Embryonic facial prominence (tissue), 1 donor: ENCODE data around the gene CRACDL.

ENCODE experiments used
- DNase-seq: peaks from one replicate; pipeline ENCODE4 v3.0.0-alpha.2; 2016; ENCODE audit errors: extremely low spot score

Gene CRACDL

DNA sequence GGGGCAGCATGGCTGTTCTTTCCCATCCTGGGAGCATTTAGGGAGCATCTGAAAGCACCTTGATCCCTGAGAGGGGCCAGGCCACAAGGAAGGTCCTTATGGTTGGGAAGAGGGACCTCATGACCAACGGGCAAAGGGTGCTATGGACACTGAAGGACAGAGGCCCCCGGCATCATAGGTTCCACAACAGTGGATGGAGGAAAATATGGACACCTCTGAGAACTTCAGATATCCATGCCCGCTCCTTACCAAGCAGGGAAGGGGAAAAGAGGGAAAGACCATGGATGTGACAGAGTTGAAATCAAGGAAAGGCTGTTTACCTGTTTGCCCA, 111.0 kb downstream of the CRACDL start:
- DNase-seq, result no peak

DNA sequence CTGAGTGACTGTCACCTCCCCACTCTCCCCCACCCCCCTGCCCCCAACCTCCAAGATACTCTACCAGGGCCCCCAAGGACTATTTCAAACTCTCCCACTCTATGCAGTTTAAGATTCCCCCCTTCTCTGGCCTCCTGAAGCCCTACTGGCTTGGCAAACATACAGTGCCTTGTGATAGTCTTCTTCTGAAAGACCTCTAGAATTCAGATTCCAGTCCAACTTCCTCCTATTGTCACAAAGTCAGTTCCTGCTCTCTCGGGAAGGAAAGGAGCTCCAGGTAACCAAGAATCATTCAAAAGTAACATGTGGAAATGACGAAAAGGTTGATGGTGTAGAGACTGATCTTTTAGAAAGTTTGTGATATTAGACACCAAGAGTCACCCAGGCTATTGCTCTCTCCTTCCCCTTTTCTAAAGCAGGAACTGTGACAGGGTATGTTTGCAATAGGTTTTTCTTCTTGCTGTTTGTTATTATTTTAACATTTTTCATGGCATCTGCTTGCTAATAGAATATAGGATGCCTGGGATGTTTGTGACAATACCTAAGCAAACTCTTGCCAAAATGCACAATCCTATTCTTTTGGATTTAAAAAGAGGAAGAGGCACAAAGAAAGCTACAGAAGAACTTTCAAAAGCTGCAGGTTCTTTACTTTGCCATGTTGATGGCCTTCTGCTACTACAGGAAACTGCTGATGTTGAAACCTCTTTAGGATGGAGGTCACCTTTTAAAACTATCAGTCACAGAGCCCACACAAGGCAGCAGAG, 111.6 kb downstream of the CRACDL start:
- no peak for DNase-seq

DNA sequence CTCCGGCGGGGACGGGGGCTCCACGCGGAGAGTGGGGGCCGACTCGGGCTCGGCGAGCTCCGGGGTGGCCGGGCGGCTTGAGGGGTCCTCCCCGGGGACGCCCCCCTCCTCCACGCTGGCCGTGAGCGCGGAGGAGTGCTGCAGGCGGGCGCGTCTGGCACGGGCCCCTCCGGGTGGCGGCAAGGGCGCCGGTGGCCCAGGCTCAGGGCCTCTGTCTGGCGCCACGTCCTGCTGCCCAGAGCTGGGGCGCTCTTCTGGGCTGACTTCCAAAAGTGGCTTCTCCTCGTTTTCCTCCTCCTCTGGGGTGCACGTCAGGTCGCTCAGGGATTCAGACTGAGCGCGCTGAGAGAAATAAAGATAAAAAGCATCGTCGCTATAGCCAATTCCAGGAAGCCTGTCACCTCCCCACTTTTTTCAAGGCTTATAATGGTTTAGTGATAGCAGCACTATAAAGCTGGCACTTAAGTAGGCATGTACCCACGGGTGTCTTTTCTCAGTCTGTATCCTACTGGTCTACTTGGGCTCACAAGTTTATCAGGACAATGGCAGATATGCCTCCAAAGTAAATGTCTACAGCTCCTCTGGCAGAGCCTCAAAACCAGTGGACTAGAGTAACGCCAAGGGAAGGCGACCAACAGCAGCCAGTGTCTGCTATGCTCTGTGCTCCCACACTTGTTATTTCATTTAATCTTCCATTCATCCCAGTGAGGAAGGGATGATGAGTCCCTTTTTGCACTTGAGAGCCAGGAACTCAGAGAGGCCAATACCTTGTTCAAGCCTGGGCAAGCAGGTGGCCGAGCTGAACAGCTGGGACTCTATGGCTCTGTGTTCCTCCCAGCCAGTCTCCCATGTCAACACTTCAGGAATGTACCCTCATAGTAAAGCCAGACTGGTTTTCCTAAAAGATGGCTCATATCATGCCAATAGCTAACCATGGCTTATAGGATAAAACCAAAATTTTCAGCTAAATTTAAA, 112.5 kb downstream of the CRACDL start:
- no peak for DNase-seq

DNA sequence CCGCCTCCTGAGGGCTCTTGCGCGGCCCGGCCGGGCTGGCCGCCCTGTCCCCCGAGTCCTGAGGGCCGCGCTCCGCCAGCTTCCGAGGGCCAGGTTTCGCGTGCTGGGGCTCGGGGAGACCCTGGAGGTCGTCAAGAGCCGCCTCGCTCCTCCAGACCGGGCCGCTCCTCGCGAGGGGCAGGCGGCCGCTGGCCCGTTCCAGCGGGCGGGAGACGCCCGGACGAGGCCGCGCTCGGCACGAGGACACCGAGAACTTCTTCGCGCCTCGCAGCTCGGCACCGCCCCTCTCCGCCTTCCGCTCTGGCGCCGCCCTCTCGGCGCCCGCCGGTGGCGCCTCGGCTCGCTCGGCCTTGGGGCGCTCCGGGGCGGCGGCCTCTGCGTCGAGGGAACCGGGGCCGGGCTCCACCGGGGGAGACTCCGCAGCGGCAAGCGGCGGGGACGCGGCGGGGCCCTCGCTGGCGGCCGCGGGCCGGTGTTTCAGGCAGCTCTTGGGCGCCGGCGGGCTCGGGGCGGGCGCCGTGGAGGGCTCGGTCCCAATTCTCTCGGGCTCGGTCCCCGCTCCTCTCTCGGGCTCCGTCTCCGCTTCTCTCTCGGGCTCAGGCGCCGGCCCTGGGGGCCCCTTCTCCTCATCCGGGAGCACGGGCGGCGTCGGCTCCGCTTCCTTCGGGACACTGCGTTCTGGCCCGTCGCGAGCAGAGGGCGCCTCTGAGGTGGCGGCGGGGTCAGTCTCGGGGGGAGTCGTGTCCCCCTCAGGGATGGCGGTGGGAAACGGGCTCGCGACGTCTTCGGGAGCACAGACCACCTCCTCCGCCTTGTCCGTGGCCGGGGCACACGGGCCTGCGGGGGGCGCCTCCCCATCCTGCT, 113.5 kb downstream of the CRACDL start:
- DNase-seq, result no peak

DNA sequence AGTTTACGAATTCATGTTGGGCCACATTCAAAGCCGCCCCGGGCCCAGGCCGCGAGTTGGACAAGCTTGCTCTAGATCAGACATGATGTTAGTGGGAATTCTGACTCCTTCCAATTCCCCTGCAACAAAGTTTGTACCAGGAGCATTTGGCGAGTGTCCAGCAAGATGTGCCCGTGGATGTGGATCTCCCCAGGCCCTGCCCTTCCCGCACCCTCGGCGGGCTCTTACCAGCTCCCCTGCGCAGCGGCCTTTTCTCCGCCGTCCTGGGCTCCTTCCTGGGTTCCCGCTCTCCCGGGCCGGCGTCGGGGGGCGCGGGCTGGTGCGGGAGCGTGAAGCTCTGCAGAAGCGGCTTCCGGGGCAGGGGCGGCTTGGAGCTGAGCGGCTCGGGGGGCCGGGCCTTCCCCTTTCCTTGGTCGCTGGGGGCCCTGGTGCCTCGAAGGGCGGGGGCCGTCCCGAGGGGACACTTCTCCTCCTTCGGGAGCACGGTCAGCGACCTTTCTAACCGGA, 114.3 kb downstream of the CRACDL start:
- DNase-seq, result no peak

DNA sequence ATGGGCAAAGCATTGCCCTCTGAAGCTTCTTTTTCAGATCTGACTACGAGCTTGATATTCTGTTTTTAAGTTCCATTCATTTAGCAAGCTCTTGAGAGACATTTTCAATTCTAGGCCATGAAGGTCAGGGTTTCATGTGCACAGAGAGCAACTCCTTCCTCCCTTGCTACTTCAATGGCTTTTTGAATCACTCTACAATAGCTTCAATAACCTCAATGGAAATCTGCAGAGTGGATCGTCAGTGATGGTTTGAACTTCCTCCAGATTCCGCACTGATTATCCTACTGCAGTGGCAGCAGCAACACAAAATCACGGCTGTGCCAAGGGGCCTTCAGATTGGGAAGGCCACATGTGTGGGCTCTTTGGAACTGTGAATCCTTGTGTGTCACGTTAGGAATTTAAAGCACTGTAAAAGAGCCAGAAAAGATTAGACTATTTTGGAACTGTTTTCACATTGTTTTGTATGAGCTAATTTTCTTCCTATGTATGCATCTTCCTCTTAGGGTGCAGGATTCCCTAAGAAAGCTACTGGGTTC, 116.7 kb downstream of the CRACDL start:
- DNase-seq, result no peak

DNA sequence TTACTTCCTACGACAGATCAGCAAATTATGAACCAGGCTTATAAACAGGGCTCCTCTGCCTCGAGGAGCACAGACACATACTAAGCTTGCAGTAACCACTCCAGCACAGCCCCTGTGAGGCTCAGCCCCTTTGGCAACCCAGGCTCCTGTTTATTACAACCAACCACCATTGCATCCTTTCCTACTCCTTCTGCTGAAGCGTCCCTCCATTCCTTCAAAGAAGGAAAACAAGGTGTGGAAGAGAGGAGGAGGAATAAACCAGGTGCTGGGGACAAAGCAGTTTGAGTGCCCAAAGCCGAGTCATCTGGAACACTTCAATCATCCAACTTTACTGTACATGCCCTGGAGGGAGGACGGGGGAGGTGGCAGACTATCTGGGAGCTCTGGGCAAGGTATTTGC, 117.9 kb downstream of the CRACDL start:
- DNase-seq, result no peak

DNA sequence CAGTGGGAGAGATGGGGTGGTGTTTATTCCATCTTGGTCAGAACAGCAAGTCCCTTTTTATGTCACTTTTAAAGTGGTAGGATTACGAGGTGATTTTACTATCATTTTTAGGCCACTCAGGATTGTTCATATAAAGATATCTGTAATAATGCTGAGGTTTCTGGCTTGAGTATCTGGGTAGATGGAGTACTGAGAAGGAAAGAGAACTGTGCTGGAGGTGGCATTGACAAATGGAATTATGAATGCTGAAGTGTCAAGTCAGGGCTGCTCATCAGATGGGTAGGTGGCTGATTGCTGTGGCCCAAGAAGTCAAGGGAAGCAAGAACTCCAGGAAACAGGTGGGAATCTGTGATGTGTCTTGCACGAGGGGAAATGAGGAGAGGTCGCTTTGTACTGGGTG, 119.7 kb downstream of the CRACDL start:
- DNase-seq, result no peak

DNA sequence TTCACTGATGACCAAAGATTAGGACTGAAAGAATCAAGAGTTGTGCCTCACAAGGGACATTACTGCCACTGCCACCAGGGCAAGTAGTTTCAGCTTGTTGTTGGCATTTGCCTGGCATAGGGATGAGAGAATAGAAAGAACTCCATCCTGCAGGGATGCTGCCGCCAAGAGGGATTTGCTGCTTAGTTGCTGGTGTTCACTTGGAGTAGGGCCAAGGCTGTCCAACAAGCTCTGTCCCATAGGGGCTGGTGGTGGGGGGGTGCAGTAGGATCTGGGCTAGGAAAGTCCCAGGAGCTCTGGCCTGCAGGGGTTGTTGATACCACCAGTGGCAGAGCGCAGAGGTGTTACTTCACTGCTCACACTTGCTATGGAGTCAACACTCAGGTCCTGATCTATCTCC, 120.2 kb downstream of the CRACDL start:
- no peak for DNase-seq

DNA sequence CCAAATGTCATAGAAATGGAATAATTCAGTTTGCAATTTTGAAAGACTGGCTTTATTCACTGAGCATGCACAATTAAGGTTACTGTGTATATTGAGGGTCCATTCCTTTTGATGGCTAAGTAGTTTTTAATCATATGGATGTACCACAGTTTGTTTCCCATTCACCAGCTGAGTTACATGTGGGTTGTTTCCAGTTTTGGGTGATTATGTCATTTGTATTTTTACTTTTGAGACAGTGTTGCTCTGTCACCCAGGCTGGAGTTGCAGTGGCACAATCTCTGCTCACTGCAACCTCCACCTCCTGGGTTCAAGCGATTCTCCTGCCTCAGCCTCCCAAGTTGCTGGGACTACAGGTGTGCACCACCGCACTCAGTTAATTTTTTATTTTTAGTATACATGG, 124.3 kb downstream of the CRACDL start:
- DNase-seq, result no peak

DNA sequence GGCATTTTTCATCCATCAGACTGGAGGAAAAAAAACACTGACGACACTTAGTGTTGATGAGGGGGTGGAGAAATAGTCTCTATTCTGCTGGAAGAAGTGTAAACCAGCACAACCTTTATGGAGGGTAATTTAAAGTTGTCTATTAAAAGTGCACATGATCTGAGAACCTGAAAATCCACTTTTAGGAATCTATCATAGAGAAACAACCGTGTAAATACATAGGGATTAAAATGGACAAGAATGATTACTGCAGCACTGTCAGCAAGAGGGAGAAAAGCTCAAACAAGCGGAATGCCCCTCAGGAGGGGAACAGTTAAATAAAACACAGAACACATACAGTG, 125.5 kb downstream of the CRACDL start:
- no peak for DNase-seq

DNA sequence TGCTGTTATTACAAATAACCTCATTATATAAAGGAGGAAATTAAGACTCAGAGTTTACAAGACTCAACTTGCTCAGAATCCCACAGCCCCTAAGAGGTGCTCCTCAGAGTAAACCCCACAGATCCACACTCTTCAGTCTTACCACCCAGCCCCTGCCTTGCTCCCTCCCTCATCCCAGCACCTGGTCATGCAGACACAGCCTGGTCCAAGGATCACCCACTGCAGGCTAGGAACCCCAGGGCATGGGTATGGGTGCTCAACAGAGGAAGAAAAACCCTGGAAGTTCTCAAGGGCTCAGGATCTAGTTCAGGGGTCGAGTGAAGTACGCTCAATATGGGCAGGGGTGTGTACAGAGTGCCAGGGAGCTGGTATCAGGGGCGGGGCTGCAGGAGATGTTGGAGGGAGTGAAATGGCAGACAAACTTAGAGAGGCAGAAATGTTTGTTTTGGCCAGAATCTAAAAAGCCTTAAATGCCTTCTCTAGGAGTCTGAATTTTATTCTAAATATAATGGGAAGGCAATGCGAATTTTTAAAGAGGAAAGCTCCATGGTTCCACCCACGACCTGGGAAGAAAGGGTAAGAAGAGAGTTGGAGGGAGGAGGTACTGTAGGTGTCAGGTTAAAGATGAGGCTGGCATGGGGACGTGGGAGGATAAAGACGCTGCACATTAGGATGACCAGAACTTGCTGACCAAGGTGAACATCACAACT, 126.0 kb downstream of the CRACDL start:
- no peak for DNase-seq

DNA sequence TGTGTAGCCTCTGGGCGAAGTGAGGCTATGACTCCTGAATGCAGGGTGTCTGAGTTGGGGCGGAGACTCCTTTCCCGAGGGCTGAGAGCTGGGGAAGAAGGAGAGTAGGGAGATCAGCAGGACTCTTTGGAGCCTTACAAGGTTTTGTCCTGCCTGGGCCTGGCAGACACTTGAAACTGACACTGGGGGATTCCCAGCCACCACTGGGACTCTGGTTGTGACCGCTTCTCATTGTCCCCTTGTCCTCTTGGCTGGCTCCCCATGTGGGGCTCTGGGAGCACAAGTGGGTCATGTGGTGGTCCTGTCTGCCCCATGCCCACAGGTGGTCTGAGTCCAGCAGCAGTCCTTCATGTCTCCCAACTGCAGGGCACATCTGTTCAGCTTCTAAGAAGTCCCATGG, 126.9 kb downstream of the CRACDL start:
- no peak for DNase-seq

DNA sequence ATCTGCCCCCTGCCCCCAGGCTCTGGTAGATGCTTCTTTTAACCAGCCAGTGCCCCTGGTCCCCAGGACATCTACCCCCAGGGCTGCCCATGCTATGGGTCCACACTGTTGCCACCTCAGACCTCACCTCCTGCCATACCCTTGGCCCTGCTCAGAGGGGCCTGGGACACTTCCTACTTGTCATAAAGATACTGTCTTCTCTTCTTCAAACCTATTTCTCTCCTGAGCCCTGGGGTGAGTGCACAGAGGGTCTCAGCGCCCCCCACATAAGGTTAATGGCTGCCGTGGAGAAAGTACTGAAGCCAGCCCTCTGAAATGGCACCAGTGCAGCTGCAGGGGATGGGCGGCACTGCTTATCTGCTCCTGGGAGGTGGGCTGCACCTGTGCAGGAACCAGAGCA, 127.5 kb downstream of the CRACDL start:
- DNase-seq, result no peak

DNA sequence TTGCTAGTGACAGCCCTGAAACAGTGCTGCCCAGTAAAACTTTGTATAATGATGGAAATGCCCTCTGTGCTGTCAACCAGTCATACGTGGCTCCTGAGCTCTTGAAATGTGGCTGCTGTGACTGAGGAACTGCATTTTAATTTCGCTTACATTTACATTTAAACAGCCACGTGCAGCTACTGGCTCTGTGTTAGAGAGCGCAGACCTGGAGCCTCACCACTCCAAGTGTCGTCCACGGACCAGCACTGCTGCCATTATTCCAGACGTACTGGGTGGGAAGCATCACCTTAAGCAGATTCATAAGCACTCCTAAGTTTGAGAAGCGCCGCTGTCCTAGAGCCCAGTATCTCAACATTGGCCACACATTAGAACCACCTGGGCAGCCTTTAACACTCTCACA, 128.1 kb downstream of the CRACDL start:
- no peak for DNase-seq

DNA sequence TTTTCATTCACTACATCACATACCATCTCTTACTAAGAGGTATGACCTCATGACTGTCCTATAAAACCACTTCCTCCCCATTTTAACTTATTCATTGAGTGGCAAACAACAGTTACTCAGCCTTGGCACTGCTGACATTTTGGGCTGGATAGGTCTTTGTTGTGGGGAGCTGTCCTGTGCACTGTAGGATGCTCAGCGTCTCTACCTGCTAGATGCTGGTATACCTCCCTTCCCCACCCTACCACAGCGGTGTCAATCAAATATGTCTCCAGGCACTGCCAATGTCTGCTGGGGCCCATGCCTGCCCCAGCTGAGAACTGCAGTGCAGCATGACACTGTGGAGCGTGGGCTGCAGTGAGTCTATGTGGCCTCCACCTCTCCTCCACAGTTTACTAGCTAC, 128.8 kb downstream of the CRACDL start:
- no peak for DNase-seq

DNA sequence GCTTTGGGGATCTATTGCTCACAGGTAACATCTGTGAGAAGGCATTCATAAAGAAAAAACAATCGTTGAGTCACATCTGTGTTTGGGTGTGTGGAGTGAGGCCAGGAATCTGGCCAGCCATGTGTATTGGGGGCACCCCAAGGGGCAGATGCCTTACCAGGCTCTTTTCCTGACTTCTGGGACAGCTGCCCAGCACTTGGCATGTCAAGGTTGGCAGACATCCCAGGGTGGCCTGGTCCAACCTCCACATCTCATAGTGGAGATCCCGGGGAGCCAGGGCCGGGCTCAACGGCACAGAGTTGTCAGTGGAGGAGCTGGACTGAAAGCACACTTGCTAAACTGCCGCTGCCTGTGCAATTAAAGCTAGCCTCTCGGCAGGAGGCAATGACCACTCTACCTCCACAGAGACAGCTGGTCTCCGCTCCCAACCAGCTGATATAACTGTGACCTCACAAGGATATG, 129.8 kb downstream of the CRACDL start:
- DNase-seq, result no peak

DNA sequence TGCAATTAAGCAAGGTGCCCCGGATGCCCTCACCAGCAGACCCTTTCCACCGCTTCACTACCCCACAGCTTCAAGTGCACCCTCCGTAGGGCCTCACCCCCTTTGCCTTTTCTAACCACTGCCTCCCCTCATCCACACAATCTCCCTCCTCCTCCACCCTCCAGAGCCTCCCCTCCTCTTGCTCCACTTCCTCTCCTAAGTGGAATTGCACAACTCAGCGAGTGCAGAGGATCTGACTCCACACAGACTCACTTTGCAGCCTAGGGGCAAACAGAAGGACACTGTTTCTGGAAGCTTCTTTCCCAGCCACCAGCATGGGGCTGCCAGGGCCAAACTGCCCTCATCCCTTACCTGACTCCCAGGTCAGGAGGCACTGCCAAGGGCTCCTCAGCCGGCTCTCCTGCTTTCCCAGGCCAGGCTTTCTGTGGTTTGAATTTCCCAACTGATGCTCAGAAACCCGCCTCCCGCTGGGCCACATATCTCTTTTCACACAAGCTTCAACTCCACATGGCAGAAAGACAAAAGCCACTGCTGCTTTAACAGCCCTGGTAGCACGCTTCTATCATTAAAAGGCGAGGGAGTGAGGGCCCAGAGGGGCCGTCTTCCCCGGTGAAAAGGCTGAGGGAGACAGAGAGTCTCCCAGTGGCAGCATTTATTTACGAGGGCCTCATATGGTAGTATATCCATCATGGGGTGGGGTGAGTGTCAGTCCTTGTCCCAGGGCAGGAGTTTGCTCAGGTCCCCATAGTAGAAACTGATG, 130.4 kb downstream of the CRACDL start:
- DNase-seq, result no peak

DNA sequence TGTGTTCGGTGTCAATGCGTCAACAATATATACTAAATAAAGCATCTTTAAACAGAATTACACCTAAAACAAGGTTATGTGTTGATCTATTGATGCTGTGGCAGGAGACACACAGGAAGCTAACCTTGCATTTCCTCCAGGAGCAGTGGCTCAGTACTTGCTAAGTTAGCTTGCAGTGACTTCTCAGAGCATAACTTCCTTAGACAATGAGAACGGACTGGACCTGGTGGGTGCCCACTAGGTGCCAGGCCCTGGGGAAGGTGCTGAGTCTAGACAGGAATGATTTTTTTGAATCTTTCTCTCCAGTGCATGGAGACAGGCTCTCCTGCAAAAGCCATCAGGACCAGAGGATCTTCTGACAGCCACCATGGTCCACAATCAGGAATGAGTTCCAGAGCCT, 131.3 kb downstream of the CRACDL start:
- DNase-seq, result no peak

DNA sequence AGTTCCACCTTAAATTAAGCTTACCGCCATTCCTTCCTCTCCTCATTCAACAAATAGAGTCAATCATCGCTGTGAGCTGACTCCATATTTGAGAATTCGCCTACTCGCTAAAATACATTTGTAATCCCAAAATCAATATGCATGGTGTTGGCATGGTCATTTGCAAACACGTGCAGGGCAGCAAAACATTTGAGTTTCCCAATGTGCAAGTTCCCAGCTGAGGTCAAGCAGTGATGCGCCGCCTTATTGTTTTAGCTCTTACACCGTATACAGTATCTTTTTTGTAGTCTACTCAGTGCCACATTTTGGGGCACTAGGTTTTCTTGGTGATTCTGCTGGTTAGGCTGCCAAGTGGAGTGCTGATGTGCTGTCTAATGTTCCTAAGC, 131.8 kb downstream of the CRACDL start:
- DNase-seq, result no peak
